ENCODE data around the gene PPFIBP2.

PPFIBP2 gene

DNA sequence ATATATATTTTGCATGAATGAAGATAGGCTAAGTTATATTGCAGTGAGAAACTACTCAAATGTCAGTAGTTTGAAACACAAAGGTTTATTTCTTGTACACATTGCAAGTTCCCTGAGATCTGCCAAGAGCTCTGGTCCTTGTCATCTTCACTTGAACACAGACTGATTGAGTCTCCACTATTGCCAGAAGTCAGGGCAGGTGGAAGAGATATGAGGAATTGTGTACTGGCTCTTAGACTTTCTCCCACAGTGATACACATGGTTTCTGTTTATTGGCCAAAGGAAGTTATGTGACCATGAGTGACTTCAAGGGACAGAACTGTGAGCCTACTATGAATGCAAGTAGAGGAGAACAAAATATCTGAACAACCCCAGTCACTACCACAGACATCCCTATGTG is 44.2 kb downstream of the PPFIBP2 start:
- DNase-seq, result no peak

DNA sequence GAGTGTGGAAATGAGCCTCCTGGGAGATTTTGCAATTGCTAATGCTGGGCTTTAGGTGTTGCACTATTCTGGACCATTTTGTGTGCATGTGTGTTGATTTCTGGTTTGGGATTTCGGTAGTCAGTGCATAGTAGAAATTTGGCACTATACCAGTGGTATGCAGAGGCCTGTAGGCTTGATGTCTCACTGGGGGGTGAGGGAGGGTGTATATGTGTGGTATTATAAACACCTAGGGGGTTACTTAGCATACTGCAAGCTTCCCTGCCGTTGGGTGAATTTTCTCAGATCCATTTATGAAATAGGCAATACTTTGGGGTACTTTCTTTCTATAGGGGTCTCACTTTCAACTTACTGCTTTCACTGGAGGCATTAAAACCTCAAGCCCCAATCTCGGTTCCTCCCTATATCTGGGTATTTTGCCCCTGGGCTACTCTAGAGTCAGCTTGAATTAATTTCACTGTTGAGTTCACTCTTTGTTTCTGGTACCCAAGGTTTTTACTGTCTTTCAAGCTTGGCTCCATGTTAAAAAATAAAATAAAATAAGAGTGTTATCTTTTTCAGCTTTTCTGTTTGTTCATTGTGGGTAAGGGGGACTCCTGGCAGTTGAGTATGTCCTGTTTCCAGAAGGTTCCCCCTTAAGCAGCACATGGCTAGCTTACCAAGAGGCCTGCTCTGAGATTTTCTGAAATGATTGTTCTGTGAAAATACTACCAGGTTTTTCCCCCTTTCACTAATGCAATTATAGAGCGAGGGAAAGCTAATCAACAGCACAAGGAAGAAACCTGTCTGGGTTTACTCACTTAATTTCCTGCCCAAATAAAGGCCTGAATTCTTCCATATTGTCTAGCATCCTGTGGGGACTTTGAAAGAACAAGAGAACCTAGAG is 45.8 kb downstream of the PPFIBP2 start:
- DNase-seq, result no peak

DNA sequence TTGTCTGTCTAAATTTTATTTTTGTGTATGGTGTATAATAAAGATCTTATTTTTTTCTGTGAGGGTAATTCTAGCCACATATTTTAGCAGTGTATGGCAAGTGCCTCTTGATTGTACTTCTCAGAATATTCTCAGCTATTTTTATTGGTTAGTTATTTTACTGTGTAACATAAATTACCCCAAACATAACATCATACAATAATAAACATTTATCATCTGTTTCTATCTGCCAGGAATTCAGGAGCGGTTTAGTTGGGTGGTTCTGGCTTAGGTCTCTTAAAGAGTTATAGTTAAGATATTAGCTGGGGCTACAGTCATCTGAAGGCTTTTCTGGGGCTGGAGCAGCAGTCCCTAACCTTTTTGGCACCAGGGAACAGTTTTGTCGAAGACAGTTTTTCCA is 47.8 kb downstream of the PPFIBP2 start:
- DNase-seq, result no peak

DNA sequence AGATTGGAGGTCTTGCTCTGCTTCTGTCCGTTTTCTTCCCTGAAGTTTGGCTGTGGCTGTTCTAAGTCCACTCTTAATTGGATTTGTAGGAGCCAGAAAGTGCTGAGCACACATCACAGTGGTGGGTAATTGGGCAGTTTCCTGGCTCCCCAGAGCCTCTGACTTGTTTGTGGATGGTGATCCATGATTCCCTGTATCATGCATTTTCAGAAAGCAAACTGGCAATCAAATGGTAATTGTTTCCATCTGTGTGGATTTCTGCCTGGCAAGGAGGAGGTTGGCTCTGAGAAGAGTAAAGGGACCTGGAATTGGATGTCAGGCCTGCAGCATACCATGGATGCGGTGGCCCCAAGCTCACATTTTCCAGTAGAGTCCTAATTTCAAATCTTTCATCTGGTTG is 49.5 kb downstream of the PPFIBP2 start:
- no peak for DNase-seq

DNA sequence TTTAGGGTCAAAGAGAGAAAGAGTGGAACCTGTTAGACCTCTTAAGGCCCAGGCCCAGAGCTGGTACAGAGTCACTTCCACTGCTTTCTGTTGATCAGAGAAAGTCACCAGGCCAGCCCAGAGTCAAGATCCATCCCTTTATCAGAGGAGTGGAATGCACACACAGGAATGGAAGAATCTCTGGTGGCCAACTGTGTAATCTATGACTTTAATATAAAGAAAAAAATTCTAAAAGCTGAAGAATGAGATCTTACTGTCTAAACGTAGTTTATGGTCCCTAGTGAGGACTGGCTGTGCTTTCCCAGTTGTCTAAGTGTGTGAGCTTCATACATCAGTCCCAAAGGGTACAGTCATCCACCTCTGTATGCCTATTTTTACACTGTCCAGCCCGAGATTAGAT is 51.0 kb downstream of the PPFIBP2 start:
- DNase-seq, result no peak

DNA sequence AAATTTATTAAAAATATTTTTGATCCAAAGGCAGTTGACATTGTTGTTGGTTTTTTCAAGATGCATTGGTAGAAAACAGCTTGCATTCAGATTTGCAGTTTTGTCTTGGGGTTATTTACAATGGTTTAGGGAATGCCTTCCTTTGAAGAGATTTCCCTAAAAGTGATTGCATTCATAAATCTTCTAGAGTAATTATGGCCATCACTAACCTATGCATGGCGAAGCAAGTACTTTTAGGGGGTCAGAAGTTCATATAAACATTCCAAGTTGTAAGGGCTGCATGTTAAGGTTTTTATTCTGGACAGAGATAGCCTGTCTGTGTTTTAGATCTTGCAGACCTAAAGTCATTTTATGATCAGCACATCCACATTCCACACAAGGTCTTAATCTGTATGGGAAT is 53.5 kb downstream of the PPFIBP2 start:
- DNase-seq, result no peak

DNA sequence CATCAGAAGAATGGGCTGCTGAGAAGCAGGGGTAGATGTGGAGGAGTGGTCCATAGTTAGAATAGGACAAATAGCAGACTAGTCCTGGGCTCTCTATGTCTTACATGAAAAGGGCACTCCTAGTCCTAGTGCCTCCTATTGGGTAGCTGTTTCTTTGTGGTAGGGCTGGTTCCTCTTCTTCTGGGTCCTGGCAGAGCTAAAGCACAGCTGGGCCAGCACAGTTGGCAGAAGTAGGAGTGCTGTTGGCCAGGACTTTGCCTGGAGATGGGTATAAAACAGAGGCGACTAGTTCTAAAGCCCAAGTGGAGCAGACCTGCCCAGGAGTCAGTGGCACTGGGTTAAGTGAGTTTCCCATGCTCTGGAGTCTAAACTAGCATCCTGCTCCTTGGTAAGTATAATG is 55.2 kb downstream of the PPFIBP2 start:
- DNase-seq, result no peak

DNA sequence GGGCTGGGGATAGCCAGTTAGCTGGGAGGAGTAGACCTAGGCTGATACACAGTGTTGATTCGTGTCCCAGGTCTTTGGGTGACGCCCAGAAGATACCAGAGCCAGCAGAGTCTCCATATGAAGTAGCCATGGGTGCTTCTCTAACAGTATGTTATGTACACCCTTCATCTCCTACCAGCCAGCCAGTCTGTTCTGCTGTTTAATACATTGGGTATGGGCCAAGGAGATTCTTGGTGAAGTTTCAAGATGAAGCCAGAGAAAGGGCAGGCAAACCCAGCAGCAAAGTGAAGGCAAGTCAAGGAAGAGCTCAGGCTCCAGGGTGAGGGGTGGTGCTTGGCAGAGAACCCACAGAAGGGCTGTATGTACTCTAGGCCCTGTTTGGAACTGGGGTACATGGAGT is 56.4 kb downstream of the PPFIBP2 start:
- DNase-seq, result no peak

DNA sequence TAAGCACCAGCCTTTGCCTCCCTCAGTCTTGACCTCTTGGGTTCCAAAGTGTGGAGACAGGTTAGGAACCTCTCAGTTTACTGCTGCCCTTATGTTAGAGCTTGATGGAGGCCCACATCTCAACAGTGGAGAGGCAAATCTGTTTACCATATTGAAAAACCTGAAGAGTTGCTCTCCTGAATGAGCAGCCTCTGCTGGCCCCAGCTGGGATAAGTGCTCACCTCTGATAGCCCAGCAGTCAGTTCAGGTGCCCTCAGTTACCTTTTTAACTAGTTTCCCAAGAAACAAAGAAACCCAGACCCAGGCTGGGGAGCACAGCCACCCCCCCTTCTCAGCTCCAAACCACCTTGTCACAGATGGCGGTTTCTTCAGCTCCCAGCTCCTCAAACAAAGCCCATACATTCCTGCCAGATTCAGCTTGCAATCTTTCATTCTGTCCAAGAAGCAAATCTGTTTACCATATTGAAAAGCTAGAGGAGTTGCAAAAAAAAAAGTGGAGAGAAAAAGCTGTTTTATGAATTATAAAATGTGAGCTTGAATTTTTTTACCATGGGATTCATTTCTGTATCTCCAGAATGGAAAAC is 57.2 kb downstream of the PPFIBP2 start:
- DNase-seq, result no peak

DNA sequence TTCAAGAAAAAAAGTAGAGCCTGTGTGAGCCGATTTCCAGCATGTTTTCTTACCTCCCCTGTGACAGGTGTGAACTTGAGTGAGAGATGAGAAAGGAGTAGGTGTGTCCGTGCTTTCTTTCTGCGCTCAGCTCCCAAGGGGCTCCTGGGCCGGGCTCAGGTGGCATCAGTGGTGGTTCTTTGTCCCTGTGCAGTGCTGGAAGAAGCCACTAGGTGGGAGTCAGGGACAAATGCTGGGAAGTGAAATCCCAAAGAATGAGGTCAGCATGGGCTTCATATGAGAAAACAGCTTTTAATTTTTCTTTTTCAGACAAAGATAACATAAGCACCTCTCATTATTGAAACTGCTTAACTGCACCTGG is 57.8 kb downstream of the PPFIBP2 start:
- peak; percentile 43 for DNase-seq

DNA sequence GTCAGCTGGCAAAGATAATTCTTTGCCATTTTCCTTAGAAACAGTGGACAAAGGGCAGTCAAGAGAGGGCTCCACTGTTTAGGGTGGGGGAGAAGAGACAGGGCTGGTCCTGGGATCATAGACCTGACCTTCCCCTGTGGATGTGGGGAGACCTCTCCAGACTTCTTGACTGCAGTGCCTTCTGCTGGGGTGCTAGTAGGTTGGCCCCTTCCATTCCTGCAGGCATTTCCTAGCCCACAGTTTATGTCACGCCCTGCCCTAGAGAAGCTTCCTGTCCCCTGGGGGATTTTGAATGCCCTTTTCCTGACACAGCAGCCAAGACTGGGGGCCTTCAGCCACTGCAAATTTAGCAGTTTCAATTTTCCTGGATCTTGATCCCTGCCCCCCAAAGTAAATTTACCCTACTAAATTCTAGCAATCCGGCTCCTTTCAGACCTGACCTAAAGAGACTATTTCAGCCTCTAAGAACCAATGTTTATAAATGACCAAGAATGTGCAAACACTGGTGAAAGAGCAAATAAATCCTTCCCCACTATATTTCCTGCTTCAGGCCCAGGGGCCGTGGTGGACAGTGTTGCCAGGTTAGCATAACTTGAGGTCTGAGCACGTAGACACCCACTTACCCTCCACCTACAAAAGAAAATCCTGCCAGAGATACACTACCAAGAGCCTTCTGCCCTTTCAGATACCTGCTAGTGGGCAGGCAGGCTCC is 58.4 kb downstream of the PPFIBP2 start:
- no peak for DNase-seq

DNA sequence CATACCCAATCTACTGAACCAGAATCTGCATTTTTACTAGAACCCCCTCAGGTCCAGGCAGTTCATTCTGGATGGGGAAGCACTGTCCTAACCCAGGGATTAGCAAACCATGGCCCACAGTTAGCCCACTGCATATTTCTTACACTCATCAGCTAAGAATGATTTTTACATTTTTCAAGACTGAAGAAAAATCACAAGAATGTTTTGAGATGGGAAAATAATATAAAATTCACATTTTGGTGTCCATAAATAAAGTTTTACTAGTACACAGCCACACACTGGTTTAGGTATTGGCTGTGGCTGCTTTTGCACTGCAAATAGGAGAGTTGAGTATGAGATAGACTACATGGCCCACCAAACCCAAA is 59.4 kb downstream of the PPFIBP2 start:
- DNase-seq, result no peak

DNA sequence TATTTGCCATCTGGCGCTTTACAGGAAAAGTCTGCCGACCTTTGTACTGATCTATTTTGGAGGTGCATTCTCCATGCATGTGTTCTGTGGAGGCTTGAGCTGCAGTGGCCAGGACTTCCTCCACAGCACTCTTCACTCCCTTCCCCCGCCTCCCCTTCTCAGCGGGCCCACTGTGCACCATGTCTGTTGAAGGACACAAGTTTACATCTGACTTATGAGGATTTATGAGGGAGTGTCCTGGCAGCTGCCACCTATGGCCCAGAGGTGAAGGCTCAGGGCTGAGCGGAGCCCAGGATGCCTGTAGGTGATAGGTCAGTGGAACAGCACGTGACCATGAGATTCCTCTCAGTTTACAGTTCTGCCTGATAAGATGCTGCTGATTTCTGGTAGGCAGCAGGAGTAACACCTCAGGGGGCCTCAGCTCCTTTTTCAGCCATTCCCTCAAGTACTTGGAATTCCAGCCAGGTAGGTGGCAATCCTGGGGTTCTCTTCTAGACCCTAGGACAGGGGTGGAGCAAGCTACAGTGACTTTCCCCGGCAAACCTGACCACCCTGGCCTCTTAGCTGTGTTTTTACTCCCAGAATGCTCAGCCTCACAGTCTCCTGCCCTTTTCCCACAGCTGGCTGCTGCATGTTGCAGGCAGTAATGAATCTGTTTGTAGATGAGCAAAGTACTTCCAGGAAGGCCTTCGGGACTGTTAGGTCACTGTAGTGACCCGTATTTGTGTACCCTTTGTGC is 59.9 kb downstream of the PPFIBP2 start:
- DNase-seq, result no peak

DNA sequence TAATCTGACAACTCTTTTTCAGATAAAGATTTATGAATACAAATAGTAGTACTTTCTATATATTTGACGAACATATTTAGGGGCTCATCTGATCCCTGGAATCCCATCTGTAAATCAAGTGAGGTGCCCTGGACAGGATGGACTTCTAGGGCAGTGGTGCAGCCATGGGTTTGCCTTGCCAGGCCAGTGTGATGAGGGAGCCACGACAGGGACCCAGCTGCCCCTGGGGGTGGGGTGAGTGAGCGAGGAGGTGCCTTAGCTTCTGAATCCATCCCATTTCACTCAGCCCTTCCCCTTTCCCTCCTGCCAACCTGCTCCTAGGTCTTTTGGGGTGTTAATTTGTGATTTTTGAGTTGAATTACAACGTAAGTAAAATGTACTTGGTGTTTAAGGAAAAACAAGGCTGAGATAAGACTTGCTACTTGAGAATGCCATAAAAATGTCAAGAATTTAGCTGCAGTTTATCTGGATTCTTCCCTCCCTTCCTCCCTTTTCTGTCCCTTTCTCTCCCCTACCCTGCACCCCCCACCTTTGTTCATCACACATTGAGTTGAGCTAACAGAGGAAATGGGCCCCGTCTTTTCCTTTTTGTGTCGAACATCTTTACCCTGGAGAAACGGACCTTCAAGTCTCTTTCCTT is 60.8 kb downstream of the PPFIBP2 start:
- DNase-seq, result no peak

DNA sequence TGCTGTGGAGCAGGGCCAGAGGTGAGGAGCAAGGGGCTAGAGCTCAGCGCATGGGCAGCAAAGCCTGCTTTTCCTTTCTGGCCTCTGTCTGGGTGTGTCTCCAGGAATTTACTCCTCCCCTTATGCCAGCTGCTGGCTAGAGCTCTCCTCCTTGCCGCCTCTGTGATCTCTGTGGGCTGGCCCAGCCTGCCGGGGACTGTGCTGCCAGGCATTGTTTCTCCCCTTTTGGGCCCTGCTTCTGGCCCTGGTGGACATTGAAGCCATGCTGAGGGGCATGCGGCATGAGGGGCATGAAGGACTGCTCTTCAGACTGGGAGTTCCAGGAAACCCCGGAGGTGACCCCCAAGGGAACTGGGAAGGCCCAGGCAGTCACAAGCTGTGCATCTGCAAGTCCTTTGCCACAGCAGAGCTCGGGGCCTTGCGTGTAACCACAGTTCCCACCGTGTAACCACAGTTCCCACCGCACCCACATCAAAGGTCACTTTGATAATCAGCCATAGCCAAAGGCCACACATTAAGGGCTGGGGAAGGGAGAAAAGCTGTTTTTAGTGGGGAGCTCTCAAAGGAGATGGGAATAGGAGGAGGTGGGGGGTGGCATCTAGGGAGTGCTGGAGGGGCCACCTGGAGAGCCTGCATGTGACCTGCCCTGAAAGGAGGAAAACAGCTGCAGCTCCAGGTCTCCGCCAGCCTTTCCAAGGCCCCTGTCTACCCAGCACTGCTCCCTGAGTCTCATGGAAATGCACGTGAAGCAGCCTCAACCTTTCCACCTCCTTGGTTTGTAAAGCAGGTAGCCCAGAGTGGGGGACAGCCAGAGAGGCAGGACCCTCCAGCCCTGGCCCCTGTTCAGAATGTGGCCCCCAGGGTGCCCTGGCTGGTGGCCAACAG is 62.3 kb downstream of the PPFIBP2 start:
- DNase-seq, result no peak

DNA sequence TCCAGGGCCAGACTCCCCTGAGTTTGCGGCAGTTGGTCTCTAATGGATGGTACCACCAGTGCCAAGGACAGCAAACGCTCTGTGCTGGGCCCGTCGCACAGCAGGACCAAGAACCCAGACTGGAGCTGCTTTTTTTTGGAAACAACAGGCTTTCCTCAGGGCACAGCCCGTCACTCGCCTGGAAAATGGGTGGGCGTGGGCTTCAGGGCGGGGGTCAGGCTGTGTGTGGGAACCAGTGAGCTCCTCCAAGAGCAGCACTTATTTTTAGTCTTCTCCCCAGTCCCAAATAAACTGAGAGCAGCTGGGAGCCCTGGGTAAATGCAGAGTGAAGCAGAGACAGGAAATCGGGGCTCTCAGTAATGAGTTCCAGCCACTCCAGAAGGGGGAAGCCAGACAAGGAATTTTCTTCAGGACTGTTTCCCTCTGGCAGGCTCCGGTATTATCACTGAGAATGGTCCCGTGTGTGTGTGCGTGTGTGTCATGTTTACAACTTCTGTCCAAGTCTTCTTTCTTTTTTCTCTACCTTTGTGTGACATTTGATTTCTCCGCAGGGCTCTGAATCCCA is 63.0 kb downstream of the PPFIBP2 start:
- no peak for DNase-seq

DNA sequence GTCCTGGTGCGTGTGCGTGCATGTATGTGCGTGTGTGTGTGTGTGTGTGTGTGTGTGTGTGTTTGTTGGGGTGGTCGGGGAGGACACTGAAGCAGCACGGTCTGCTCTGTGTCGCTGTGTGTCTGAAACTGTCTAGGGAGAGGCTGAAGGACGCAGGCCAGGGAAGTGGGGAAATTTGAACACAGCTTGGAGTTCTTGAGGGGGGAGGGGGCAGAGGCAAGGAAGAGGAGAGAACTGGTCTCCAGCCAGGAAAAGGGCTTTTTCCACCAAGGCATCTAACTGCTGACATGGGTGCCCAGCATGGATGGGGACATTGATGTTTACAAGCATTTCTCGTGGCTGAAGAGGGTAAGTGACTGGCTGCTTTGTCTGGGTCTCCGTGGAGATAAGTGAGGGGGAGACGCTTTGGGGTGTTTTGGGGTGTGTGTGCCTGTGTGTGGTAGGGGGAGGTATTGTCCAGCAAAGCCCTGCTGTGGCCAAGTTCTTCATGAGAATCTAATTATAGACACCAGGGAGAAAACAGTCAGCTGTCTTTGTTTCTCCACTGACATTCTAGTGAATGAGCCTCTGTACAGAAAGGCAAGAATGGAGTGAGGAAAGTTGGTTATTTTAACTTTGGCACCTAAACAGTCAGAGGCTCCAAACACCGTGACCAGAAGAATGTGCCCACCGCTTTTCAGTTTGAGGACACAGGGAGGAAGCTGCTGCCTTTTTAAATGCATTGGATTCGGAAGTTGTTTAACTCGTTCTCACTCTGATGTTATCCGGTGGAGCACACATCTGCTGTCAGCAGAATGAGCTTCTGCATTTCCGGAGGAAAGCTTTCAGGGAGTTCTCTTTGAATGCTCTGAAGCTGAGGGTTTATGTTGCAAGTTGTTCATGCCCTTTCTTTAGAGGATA is 63.7 kb downstream of the PPFIBP2 start:
- no peak for DNase-seq

DNA sequence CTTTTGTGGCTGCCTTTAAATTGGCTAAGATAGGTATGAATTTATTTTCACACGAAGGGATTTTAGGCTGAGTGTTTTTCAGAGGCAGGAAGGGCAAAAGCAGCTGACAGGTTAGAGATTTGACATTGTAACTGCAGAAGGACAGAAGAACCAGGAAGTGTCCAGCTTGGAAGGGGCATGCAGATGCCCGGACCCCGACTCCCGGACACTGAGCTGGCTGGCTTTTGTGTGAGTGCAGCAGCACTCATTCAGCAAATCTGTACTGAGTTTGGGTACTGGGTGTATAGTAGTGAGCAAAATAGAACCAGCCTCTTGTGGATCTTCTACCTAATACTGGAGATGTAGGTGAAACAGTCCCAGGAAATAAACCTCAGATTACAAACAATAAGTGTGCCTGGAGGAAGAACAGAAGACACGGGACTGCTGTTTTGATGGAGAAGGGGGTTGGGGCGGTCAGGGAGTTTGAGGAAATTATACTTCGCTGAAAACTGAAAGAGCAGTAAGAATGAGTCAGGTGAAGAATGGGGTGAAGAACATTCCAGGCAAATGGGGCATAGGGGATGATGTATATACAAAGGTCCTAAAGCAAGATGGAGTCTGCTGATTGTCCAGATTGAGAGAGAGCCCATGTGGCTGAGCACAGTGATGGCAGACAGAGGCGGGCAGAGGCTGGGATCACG is 64.6 kb downstream of the PPFIBP2 start:
- DNase-seq, result no peak

DNA sequence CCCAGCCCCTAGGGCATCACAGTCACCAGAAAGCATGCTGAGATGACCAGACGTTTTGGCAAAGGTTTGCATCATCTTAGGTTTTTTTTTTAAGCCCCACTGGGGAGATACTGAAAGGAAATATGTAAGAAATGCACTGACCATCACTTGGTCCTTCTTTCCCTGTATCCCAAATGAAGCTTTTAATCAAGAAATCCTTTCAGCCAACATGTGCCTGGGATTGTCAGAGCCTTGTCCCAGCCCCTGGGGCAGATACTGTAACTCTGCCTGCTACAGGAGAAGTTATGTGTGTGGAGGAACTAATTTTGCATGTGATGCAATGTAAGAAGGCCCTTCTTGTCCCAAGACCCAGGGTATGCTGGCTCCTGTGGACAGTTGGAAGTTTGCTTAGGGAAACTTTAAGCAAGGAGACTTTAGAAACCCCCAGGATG is 65.6 kb downstream of the PPFIBP2 start:
- no peak for DNase-seq
